MM.1S (cell line): ENCODE results near the gene ATP2A3.
A peak's percentile ranks its signal among the peaks of the same experiment; 100 is the strongest.

Experiments
- EZH2 ChIP-seq: fragments of 300-600 bp; sonication (generic); optimal IDR thresholded peaks from 2 replicates; pipeline ENCODE3; 2017; ENCODE audit warnings: low read depth, mild to moderate bottlenecking, antibody characterized with exemption, low read length, mixed read lengths
- TF ChIP-seq, protein P1 (sequence below): fragments of 300-600 bp; sonication (generic); IDR thresholded peaks from 2 replicates; pipeline ENCODE4 v1.5.1; 2016; ENCODE audit warnings: antibody characterized with exemption, low read length, mixed read lengths

- TF ChIP-seq, protein P1, sequence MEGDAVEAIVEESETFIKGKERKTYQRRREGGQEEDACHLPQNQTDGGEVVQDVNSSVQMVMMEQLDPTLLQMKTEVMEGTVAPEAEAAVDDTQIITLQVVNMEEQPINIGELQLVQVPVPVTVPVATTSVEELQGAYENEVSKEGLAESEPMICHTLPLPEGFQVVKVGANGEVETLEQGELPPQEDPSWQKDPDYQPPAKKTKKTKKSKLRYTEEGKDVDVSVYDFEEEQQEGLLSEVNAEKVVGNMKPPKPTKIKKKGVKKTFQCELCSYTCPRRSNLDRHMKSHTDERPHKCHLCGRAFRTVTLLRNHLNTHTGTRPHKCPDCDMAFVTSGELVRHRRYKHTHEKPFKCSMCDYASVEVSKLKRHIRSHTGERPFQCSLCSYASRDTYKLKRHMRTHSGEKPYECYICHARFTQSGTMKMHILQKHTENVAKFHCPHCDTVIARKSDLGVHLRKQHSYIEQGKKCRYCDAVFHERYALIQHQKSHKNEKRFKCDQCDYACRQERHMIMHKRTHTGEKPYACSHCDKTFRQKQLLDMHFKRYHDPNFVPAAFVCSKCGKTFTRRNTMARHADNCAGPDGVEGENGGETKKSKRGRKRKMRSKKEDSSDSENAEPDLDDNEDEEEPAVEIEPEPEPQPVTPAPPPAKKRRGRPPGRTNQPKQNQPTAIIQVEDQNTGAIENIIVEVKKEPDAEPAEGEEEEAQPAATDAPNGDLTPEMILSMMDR: peak; percentile 98
- no peak for TF ChIP-seq EZH2
These were observed 50.5 kb downstream of the ATP2A3 start for GRCh38 chr17:3913531-3914311.
